Measurements from ENCODE around the gene ADAM12. TPM values are rescaled to one million over a fixed set of nuclear protein-coding genes. Genes with fewer than 3 reads are reported as not detected.

The ADAM12 gene
- total RNA-seq, 1 experiment from 2014 or later = 0.24 TPM

DNA sequence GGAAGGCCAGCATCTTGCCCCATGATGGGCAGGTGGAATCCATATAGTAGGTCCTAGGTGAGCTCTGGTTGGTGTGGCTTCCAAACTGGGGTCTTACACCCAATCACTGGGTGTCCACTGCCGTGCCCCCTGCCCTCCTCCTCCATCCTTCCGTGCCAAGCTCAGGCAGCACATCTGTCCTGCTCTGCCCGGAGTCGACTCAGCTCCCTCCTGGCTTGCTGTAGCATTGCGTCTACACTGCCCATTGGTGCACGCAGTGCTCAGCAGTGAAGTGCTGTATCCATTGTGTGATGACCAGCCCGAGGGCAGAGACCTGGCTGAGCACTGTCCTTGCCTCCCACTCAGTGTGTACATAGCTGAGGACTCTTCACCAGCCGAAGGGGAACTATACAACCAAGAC lies 148.4 kb downstream of the ADAM12 start:
- H3K23ac ChIP-seq (ENCODE audit: insufficient read length, low read depth, low read length) = no peak overlapping the region

More for the DNA sequence above, 148.4 kb downstream of the ADAM12 start:
- H2BK12ac ChIP-seq (ENCODE audit: insufficient read length, low read depth, low read length) = no peak overlapping the region
- WGBS (ENCODE audit: extremely low coverage, insufficient read length, low lambda C conversion rate) = no CpG with 5 or more reads among the region's 8 CpGs
- H2AFZ ChIP-seq (ENCODE audit: low read length) = no peak overlapping the region
- no peak overlapping the region for H2AK5ac ChIP-seq (ENCODE audit: insufficient read length, low read length)
- H4K5ac ChIP-seq (ENCODE audit: insufficient read length, low read depth, low read length) = no peak overlapping the region
- no peak overlapping the region for H2BK15ac ChIP-seq (ENCODE audit: low read depth, low read length)
- no peak overlapping the region for H3K18ac ChIP-seq (ENCODE audit: insufficient read length, low read depth, low read length)
- no peak overlapping the region for H3T11ph ChIP-seq (ENCODE audit: low read length)
- H3K4me3 Mint-ChIP-seq = no peak overlapping the region
- H3K23me2 ChIP-seq (ENCODE audit: insufficient read length, low read depth, low read length, poor library complexity, severe bottlenecking) = no peaks in the 10 kb centered on the region
- H3K14ac ChIP-seq (ENCODE audit: insufficient read depth, low read length) = no peak overlapping the region
- no peaks in the 10 kb centered on the region for H3K27me3 Mint-ChIP-seq (ENCODE audit: low read depth)
- no peaks in the 10 kb centered on the region for H3K79me2 ChIP-seq (ENCODE audit: insufficient read depth, low read length)
- peaks cover 3 to 9% of the 10 kb centered on the region in 2 experiments; a peak in 2 of 4 replicates for H3K4me1 Mint-ChIP-seq
- DNase-seq = no peak
- H3K27ac Mint-ChIP-seq = no peak overlapping the region
- no peaks in the 10 kb centered on the region for H4K20me1 ChIP-seq (ENCODE audit: control insufficient read depth, insufficient read depth, insufficient read length)
- H3K9ac ChIP-seq (ENCODE audit: extremely low read depth, insufficient read length, low read length) = no peak overlapping the region
- no peak overlapping the region for H3K4me2 ChIP-seq (ENCODE audit: insufficient read depth, insufficient read length, low read length)
- no peaks in the 10 kb centered on the region for H3K36me3 Mint-ChIP-seq (ENCODE audit: insufficient read depth in 1 of 3, low read depth in 3 of 3)
- no peaks in the 10 kb centered on the region for H3K9me3 ChIP-seq (ENCODE audit: control insufficient read depth, low read depth, low read length)
- no peak overlapping the region for H2BK5ac ChIP-seq (ENCODE audit: insufficient read length, low read length)
- no peak overlapping the region for H4K8ac ChIP-seq (replicated peaks; ENCODE audit: insufficient read length, low read depth, low read length)
- no peak overlapping the region for H2BK20ac ChIP-seq (ENCODE audit: low read depth, low read length, poor library complexity, severe bottlenecking)
- H3K27ac ChIP-seq (ENCODE audit: insufficient read length, low read depth, low read length) = no peak overlapping the region
- no peak overlapping the region for H3K56ac ChIP-seq (ENCODE audit: insufficient read length, low read depth, low read length)
- no peaks in the 10 kb centered on the region for H3K4me1 ChIP-seq (ENCODE audit: insufficient read depth, low read length)
- H3K27me3 ChIP-seq (ENCODE audit: insufficient read depth, low read length) = no peaks in the 10 kb centered on the region
- no peak overlapping the region for H2BK120ac ChIP-seq (ENCODE audit: low read depth, low read length, poor library complexity, severe bottlenecking)
- H3K79me1 ChIP-seq (ENCODE audit: insufficient read depth, low read depth, low read length, poor library complexity, severe bottlenecking) = no peaks in the 10 kb centered on the region
- no peak overlapping the region for H3K4ac ChIP-seq (ENCODE audit: low read depth, low read length)
- TF ChIP-seq, protein P1, sequence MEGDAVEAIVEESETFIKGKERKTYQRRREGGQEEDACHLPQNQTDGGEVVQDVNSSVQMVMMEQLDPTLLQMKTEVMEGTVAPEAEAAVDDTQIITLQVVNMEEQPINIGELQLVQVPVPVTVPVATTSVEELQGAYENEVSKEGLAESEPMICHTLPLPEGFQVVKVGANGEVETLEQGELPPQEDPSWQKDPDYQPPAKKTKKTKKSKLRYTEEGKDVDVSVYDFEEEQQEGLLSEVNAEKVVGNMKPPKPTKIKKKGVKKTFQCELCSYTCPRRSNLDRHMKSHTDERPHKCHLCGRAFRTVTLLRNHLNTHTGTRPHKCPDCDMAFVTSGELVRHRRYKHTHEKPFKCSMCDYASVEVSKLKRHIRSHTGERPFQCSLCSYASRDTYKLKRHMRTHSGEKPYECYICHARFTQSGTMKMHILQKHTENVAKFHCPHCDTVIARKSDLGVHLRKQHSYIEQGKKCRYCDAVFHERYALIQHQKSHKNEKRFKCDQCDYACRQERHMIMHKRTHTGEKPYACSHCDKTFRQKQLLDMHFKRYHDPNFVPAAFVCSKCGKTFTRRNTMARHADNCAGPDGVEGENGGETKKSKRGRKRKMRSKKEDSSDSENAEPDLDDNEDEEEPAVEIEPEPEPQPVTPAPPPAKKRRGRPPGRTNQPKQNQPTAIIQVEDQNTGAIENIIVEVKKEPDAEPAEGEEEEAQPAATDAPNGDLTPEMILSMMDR (conservative IDR thresholded peaks at IDR 0.05) = no peak
- H3K9me3 Mint-ChIP-seq = no peaks in the 10 kb centered on the region; a peak in 2 of 5 replicates
- no peak overlapping the region for H4K91ac ChIP-seq (ENCODE audit: insufficient read length, low read depth, low read length)

All from H9 (cell line).